WTC11 (cell line): Measurements from ENCODE around the gene CXCR3.

Source experiments
- CBFB ChIP-seq: sonication (generic); formaldehyde crosslinking; IDR thresholded peaks from 2 replicates; pipeline ENCODE4 v1.8.1; 2022; ENCODE audit warnings: mild to moderate bottlenecking, low read depth, missing genetic modification reagents
- CTCF ChIP-seq: fragments of 200-600 bp; IDR thresholded peaks from 2 replicates; pipeline ENCODE4 v1.8.0; 2022; ENCODE audit warnings: antibody characterized with exemption
- NR2C2 ChIP-seq: sonication (generic); formaldehyde crosslinking; IDR thresholded peaks from 2 replicates; pipeline ENCODE4 v1.8.0; 2022; ENCODE audit warnings: mild to moderate bottlenecking, missing genetic modification reagents
- TEAD4 ChIP-seq: sonication (generic); formaldehyde crosslinking; IDR thresholded peaks from 2 replicates; pipeline ENCODE4 v1.8.0; 2022; ENCODE audit warnings: mild to moderate bottlenecking, missing genetic modification reagents
- TP53 ChIP-seq: sonication (generic); formaldehyde crosslinking; IDR thresholded peaks from 2 replicates; pipeline ENCODE4 v1.8.1; 2023; ENCODE audit warnings: mild to moderate bottlenecking, missing genetic modification reagents
- ZNF138 ChIP-seq: sonication (generic); formaldehyde crosslinking; conservative IDR thresholded peaks from 2 replicates; pipeline ENCODE4 v1.8.1; 2022; ENCODE audit warnings: mild to moderate bottlenecking, moderate library complexity, missing genetic modification reagents
- ZNF423 ChIP-seq: fragments of 250-450 bp; sonication (Bioruptor Pico); IDR thresholded peaks from 2 replicates; pipeline ENCODE4 v2.1.2; 2022; ENCODE audit warnings: mild to moderate bottlenecking, moderate library complexity
- TF ChIP-seq, protein P1 (sequence below): sonication (generic); formaldehyde crosslinking; IDR thresholded peaks from 2 replicates; pipeline ENCODE4 v1.8.1; 2022; ENCODE audit warnings: low read depth, mild to moderate bottlenecking, moderate library complexity, missing genetic modification reagents, borderline replicate concordance
- TF ChIP-seq, protein P2 (sequence below): sonication (generic); formaldehyde crosslinking; IDR thresholded peaks from 2 replicates; pipeline ENCODE4 v1.8.1; 2023; ENCODE audit warnings: mild to moderate bottlenecking, moderate library complexity, missing genetic modification reagents

DNA sequence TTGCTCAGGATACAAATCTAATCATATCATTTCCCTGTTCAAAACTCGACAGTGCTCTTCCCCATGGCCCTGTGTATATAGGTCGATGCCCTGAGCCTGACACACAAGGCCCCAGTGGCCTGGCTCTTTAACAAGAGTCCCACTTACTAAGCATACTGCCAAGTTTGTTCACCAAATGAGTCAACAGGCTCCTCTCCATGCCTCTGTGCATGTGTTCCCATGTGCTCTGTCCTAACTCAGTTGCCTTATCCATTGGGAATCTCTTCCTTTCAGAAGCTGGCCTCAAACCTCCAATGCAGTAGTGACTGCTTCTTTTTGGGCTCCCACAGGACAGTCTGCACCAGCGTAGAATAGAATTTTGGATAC is 18.9 kb upstream of the CXCR3 start:
- TF ChIP-seq CTCF (no peak), CBFB (no peak), TP53 (CRISPR knock-in tag) (no peak), ZNF423 (CRISPR knock-in tag) (no peak), TEAD4 (no peak), NR2C2 (no peak), ZNF138 (CRISPR knock-in tag) (no peak)
- TF ChIP-seq, protein P1, sequence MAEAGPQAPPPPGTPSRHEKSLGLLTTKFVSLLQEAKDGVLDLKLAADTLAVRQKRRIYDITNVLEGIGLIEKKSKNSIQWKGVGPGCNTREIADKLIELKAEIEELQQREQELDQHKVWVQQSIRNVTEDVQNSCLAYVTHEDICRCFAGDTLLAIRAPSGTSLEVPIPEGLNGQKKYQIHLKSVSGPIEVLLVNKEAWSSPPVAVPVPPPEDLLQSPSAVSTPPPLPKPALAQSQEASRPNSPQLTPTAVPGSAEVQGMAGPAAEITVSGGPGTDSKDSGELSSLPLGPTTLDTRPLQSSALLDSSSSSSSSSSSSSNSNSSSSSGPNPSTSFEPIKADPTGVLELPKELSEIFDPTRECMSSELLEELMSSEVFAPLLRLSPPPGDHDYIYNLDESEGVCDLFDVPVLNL (CRISPR knock-in tag): no peak
- TF ChIP-seq, protein P2, sequence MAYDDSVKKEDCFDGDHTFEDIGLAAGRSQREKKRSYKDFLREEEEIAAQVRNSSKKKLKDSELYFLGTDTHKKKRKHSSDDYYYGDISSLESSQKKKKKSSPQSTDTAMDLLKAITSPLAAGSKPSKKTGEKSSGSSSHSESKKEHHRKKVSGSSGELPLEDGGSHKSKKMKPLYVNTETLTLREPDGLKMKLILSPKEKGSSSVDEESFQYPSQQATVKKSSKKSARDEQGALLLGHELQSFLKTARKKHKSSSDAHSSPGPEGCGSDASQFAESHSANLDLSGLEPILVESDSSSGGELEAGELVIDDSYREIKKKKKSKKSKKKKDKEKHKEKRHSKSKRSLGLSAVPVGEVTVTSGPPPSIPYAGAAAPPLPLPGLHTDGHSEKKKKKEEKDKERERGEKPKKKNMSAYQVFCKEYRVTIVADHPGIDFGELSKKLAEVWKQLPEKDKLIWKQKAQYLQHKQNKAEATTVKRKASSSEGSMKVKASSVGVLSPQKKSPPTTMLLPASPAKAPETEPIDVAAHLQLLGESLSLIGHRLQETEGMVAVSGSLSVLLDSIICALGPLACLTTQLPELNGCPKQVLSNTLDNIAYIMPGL: no peak
